ENCODE measurements around the gene RYR2. TPM values are rescaled to one million over a fixed set of nuclear protein-coding genes. Genes with fewer than 3 reads are reported as not detected.

Gene RYR2
- total and polyA plus RNA-seq, 9 of the 15 experiments (the other 6 are each of a cell fraction or from before 2014, with no cell fraction given), result 0.03 to 0.42 (median 0.14) TPM

DNA sequence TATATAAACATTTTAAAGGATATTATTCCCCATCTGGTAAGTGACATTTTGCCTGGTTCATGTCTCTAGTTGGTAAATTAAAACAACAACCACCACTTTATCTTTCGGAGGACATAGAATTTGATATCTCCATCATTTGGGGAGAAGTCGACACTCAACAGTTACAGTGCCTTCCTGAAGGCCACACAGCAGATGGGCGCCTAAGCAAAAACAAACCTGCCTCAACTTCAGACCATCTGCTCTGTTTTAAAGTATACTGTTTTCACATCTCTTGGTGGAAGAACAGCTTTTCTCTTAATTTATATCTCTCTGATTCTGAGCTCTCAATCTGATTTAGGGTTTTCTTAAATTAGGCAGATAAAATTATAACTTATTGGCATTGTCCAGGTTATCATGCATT is 282.2 kb downstream of the RYR2 start (continued):
- no peak for TF ChIP-seq OTX1 (CRISPR knock-in tag; IDR thresholded peaks at IDR 0.05)
- no peak for TF ChIP-seq POLR2A (conservative IDR thresholded peaks at IDR 0.05)
- TF ChIP-seq RFX5 (IDR thresholded peaks at IDR 0.05; ENCODE audit: low read depth, low read length), result no peak
- TF ChIP-seq ZNF12 (CRISPR knock-in tag; IDR thresholded peaks at IDR 0.05), result no peak

- Histone ChIP-seq H3K27ac (ENCODE audit: extremely low read depth, low read depth, low read length) (no peak overlapping the region), H3K9me1 (ENCODE audit: control insufficient read depth, insufficient read depth, low read length) (no peaks in the 10 kb centered on the region), H3K9me3 (replicated peaks; ENCODE audit: control insufficient read depth, insufficient read depth, low read depth, low read length) (no peaks in the 10 kb centered on the region), H3K79me2 (ENCODE audit: control insufficient read depth, insufficient read depth, low read length) (no peaks in the 10 kb centered on the region), H3K9ac (ENCODE audit: insufficient read depth in 1 of 2, low read depth in 2 of 2, low read length in 2 of 2) (no peak overlapping the region), H3K4me3 (no peak overlapping the region), H3K27me3 (ENCODE audit: control insufficient read depth in 2 of 2, insufficient read depth in 2 of 2, low read length in 2 of 2) (no peaks in the 10 kb centered on the region), H3K4me2 (ENCODE audit: insufficient read depth, low read length) (no peak overlapping the region), H4K20me1 (replicated peaks; ENCODE audit: control insufficient read depth, insufficient read depth, low read length) (no peaks in the 10 kb centered on the region), H2AFZ (ENCODE audit: low read depth, low read length) (no peak overlapping the region), H3K4me1 (replicated peaks in 1 of 2; ENCODE audit: control insufficient read depth in 2 of 2, insufficient read depth in 2 of 2, low read length in 2 of 2) (no peaks in the 10 kb centered on the region), H3K36me3 (ENCODE audit: control insufficient read depth, insufficient read depth, low read length) (no peaks in the 10 kb centered on the region)
- no TSS peak for BruUV-seq (replicated peaks)
- TF ChIP-seq ZNF263 (CRISPR knock-in tag; IDR thresholded peaks at IDR 0.05; ENCODE audit: borderline replicate concordance) (no peak), STAT5A (IDR thresholded peaks at IDR 0.05; ENCODE audit: borderline replicate concordance, low read length) (no peak), ZNF23 (CRISPR knock-in tag; IDR thresholded peaks at IDR 0.05) (no peak), MIER1 (IDR thresholded peaks at IDR 0.05; ENCODE audit: low read depth) (no peak), RBM15 (IDR thresholded peaks at IDR 0.05; ENCODE audit: insufficient read depth, low read length) (no peak), POLR2G (IDR thresholded peaks at IDR 0.05; ENCODE audit: low read depth, low read length) (no peak), SRF (CRISPR knock-in tag; IDR thresholded peaks at IDR 0.05) (no peak), GABPA (tag; conservative IDR thresholded peaks at IDR 0.05; ENCODE audit: low read depth) (no peak)
- TF ChIP-seq, protein P1, sequence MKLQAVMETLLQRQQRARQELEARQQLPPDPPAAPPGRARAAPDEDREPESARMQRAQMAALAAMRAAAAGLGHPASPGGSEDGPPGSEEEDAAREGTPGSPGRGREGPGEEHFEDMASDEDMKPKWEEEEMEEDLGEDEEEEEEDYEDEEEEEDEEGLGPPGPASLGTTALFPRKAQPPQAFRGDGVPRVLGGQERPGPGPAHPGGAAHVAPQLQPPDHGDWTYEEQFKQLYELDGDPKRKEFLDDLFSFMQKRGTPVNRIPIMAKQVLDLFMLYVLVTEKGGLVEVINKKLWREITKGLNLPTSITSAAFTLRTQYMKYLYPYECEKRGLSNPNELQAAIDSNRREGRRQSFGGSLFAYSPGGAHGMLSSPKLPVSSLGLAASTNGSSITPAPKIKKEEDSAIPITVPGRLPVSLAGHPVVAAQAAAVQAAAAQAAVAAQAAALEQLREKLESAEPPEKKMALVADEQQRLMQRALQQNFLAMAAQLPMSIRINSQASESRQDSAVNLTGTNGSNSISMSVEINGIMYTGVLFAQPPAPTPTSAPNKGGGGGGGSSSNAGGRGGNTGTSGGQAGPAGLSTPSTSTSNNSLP (IDR thresholded peaks at IDR 0.05; ENCODE audit: borderline replicate concordance, low read depth, low read length), result no peak
- TF ChIP-seq, protein P2, sequence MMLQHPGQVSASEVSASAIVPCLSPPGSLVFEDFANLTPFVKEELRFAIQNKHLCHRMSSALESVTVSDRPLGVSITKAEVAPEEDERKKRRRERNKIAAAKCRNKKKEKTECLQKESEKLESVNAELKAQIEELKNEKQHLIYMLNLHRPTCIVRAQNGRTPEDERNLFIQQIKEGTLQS (IDR thresholded peaks at IDR 0.05), result no peak
- TF ChIP-seq, protein P2 (CRISPR knock-in tag; conservative IDR thresholded peaks at IDR 0.05), result no peak
- CTCF ChIA-PET (ENCODE audit: low intra/inter-chr PET ratio), result no interaction called here
- DNase-seq (ENCODE audit: extremely low read depth in 1 of 4, low spot score in 3 of 4) (no peak), FAIRE-seq (no peak), ATAC-seq (no peak)
- in situ Hi-C loops (cut with MboI), result no loop called here
- POLR2A ChIA-PET, result no interaction called here
- intact Hi-C loops (cut with micrococcal nuclease), result no loop called here
- 0% methylated on average over 3 of the region's 3 CpGs for WGBS (ENCODE audit: insufficient coverage, low coverage, missing lambda C conversion rate)
These were observed 285.1 kb downstream of the RYR2 start for GRCh38 chr1:237327061-237327460.
